Measurements from ENCODE around the gene NUP93. TPM values are rescaled to one million over a fixed set of nuclear protein-coding genes. Genes with fewer than 3 reads are reported as not detected.

The NUP93 gene
- total and polyA plus RNA-seq, 2 of the 8 experiments (the other 6 are each of a cell fraction or from before 2014, with no cell fraction given), result 147 to 201 TPM

DNA sequence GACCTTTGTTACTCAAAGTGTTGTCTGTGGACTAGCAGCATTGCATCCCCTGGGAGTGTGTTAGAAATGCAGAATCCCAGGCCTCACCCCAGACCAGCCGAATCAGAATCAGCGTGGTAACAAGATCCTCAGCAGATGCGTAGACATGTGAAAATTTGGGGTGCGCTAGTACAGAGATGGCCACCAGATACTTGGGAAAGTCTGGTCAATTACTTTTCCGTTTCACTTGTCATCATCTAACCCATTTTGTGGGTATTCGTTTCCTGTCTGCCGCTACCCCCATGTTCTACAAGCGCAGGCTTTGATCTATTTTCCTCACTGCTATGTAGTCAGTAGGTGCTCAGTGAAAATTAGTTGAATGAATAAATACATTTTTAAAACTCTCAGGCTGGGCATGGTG lies 168.9 kb downstream of the NUP93 start:
- Histone ChIP-seq H3K27ac (ENCODE audit: low read depth, low read length) (no peak overlapping the region), H3K36me3 (ENCODE audit: control insufficient read depth in 2 of 4, insufficient read depth in 4 of 4, low read length in 3 of 4) (no peaks in the 10 kb centered on the region), H4K91ac (replicated peaks; ENCODE audit: insufficient read length, low read length) (no peak overlapping the region), H3K79me1 (ENCODE audit: low read depth, low read length) (no peaks in the 10 kb centered on the region), H2BK5ac (ENCODE audit: low read depth, low read length) (no peak overlapping the region), H2BK120ac (replicated peaks; ENCODE audit: low read depth, low read length) (no peak overlapping the region), H3K14ac (ENCODE audit: insufficient read length) (no peak overlapping the region), H3K9ac (replicated peaks in 1 of 4; ENCODE audit: extremely low read depth in 1 of 4, low read depth in 3 of 4, low read length in 3 of 4) (no peak overlapping the region), H2BK15ac (ENCODE audit: low read length) (no peak overlapping the region), H3K4me1 (replicated peaks in 1 of 4; ENCODE audit: control insufficient read depth in 3 of 4, insufficient read depth in 4 of 4, low read length in 3 of 4) (peaks cover 0 to 3% (median 0%) of the 10 kb centered on the region in 4 experiments; a peak in 1 of 7 replicates), H3K23ac (ENCODE audit: insufficient read length) (no peak overlapping the region), H3K27me3 (replicated peaks in 1 of 4; ENCODE audit: control insufficient read depth in 3 of 4, extremely low read depth in 1 of 4, insufficient read depth in 3 of 4, low read length in 3 of 4) (no peaks in the 10 kb centered on the region), H3K18ac (ENCODE audit: extremely low read depth, low read length) (no peak overlapping the region), H3K9me3 (ENCODE audit: insufficient read depth in 2 of 2, low read depth in 1 of 2, low read length in 1 of 2) (no peaks in the 10 kb centered on the region), H2BK20ac (ENCODE audit: low read length) (no peak overlapping the region), H4K5ac (ENCODE audit: insufficient read length, low read depth, low read length) (no peak overlapping the region), H3K79me2 (ENCODE audit: control insufficient read depth in 1 of 2, insufficient read depth in 2 of 2, low read length in 2 of 2) (no peaks in the 10 kb centered on the region), H2AK5ac (ENCODE audit: low read depth, low read length) (no peak overlapping the region), H4K20me1 (replicated peaks in 1 of 2; ENCODE audit: control insufficient read depth in 1 of 2, insufficient read depth in 2 of 2, low read length in 2 of 2) (no peaks in the 10 kb centered on the region), H2AFZ (ENCODE audit: low read length) (no peak overlapping the region), H3K4me3 (ENCODE audit: extremely low read depth in 1 of 4, insufficient read depth in 2 of 4, low read depth in 3 of 4, low read length in 4 of 4) (no peak overlapping the region), H3K23me2 (ENCODE audit: low read depth, low read length) (no peaks in the 10 kb centered on the region), H3K4me2 (ENCODE audit: insufficient read depth in 1 of 2, low read depth in 2 of 2, low read length in 2 of 2) (no peak overlapping the region), H4K8ac (ENCODE audit: extremely low read depth, insufficient read depth, low read length) (no peak overlapping the region), H3K4ac (replicated peaks; ENCODE audit: insufficient read length, low read depth, low read length) (no peak overlapping the region), H3K56ac (replicated peaks; ENCODE audit: insufficient read length, low read depth, low read length) (no peak overlapping the region), H2BK12ac (ENCODE audit: low read depth, low read length) (no peak overlapping the region)
- POLR2A ChIA-PET (ENCODE audit: partially characterized antibody), result no interaction called here
- DNase-seq (ENCODE audit: low read depth in 1 of 2, low spot score in 2 of 2) (no peak), FAIRE-seq (no peak)
- 84% methylated on average over 8 of the region's 8 CpGs; no CpG with 5 or more reads in 1 of the 2 experiments for WGBS, 2 experiments (ENCODE audit: extremely low coverage in 1 of 2, insufficient coverage in 1 of 2, insufficient read length in 1 of 2, insufficient replicate concordance in 2 of 2, low coverage in 1 of 2, low lambda C conversion rate in 2 of 2, missing lambda C conversion rate in 1 of 2)
- CTCF ChIA-PET (ENCODE audit: partially characterized antibody), result no interaction called here
- no peak for TF ChIP-seq TBP (IDR thresholded peaks at IDR 0.05; ENCODE audit: low read depth, low read length)
- no peak for TF ChIP-seq BCL11A (IDR thresholded peaks at IDR 0.05; ENCODE audit: low read depth in 2 of 2, low read length in 2 of 2)
- TF ChIP-seq TEAD4 (IDR thresholded peaks at IDR 0.05; ENCODE audit: low read depth, low read length), result no peak
- TF ChIP-seq HDAC2 (IDR thresholded peaks at IDR 0.05; ENCODE audit: borderline replicate concordance in 1 of 2, low read depth in 2 of 2, low read length in 2 of 2), result no peak
- TF ChIP-seq NRF1 (IDR thresholded peaks at IDR 0.05; ENCODE audit: low read depth, low read length), result no peak
- no peak for TF ChIP-seq MAFK (IDR thresholded peaks at IDR 0.05; ENCODE audit: low read depth, low read length)
- no peak for TF ChIP-seq ATF3 (IDR thresholded peaks at IDR 0.05; ENCODE audit: insufficient read depth, low read depth, low read length)
- no peak for TF ChIP-seq PHF8 (conservative IDR thresholded peaks at IDR 0.05; ENCODE audit: low read depth, low read length)
- no peak for TF ChIP-seq CBX8 (IDR thresholded peaks at IDR 0.05; ENCODE audit: borderline replicate concordance, low read depth, low read length)
- TF ChIP-seq CTCF (IDR thresholded peaks at IDR 0.05; ENCODE audit: control extremely low read depth in 1 of 3, insufficient read depth in 1 of 3, low read depth in 1 of 3, low read length in 3 of 3), result no peak

Measured in H1 (cell line).